Skeletal muscle tissue (tissue), 1 donor: ENCODE data around the gene SPINK1. TPM values are rescaled to one million over a fixed set of nuclear protein-coding genes. Genes with fewer than 3 reads are reported as not detected.

Experiments
- total RNA-seq: library from RNA; depleted of rRNA; stranded (reverse); fragments of >200 nt; gene quantifications from one replicate; pipeline ENCODE4 v1.2.3, GENCODE V29; 2014

SPINK1 gene
- total RNA-seq, 1 donor from 2014 or later = not detected

Other genes with a start within 250 kb of the SPINK1 start
- gene JAKMIP2, start 48.9 kb downstream of the SPINK1 start, total RNA-seq = 0.52 TPM
- gene SCGB3A2, start 47.0 kb upstream of the SPINK1 start, total RNA-seq = not detected
- gene C5orf46, start 74.9 kb upstream of the SPINK1 start, total RNA-seq = not detected
- gene SPINK5, start 232.3 kb upstream of the SPINK1 start, total RNA-seq = not detected